NB4 (cell line): Measurements from ENCODE around the gene SPHK2.

Experiments
- MYC ChIP-seq: IDR thresholded peaks from 2 replicates; pipeline ENCODE4 v1.6.1; 2011; ENCODE audit warnings: low read depth, low read length
- POLR2A ChIP-seq: IDR thresholded peaks from 2 replicates; pipeline ENCODE4 v1.6.1; 2011; ENCODE audit warnings: mild to moderate bottlenecking; ENCODE audit not compliant: insufficient read length; ENCODE audit errors: extremely low read depth
- TF ChIP-seq, protein P1 (sequence below): IDR thresholded peaks from one replicate; pipeline ENCODE4 v1.5.1; 2012; ENCODE audit warnings: low read depth, low read length

DNA sequence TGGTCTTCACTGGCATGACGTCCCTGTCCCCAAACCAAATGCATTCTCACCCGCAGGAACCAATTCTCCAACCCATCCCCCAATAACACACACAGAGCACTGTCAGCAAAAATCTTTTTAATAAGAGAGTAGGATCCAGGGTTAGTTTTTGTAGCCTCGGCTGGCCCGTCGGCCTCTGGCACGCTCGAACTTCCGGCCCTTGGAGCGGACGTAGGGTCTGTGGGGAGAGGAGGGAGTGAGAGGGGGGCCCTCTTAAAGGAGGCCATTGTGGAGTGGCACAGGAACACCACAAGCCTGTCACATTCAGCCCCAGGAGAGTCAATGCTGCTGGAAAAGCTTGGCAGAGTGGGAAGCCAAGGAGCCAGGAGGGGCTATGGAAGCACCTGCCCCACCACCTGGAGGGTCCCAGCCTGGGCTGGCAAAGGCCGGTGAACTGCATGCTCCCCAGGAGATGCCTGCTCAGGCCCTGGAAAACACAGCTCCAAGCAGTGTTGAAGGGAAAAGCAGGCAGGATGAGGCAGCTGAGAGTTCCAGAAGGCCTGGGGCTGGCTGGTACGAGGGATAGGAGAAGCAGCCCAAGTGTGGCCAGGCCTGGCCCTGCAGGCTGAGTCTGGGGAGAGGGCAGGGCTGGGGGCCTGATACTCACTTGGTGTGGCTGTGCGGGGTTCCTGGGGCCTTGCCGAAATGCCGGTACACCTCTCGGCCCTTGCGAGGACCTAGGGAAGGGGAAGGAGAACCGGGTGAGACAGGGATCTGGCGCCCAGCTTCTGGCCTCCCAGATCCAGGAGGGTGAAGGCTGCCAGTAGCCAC is 3.9 kb upstream of the SPHK2 start:
- TF ChIP-seq POLR2A (no peak), MYC (no peak)
- TF ChIP-seq, protein P1, sequence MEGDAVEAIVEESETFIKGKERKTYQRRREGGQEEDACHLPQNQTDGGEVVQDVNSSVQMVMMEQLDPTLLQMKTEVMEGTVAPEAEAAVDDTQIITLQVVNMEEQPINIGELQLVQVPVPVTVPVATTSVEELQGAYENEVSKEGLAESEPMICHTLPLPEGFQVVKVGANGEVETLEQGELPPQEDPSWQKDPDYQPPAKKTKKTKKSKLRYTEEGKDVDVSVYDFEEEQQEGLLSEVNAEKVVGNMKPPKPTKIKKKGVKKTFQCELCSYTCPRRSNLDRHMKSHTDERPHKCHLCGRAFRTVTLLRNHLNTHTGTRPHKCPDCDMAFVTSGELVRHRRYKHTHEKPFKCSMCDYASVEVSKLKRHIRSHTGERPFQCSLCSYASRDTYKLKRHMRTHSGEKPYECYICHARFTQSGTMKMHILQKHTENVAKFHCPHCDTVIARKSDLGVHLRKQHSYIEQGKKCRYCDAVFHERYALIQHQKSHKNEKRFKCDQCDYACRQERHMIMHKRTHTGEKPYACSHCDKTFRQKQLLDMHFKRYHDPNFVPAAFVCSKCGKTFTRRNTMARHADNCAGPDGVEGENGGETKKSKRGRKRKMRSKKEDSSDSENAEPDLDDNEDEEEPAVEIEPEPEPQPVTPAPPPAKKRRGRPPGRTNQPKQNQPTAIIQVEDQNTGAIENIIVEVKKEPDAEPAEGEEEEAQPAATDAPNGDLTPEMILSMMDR, result no peak
